ENCODE measurements around the gene CDO1.

- TF ChIP-seq CTCF (IDR thresholded peaks at IDR 0.05) (no peak), POLR2A (IDR thresholded peaks at IDR 0.05) (no peak)
Measured at GRCh38 chr5:115795700-115796099, 20.8 kb downstream of the CDO1 start.
